Measurements from ENCODE around the gene ACTA1.

GRCh38 chr1:229390130-229390529 lies 43.8 kb downstream of the ACTA1 start:
- TF ChIP-seq CTCF (conservative IDR thresholded peaks at IDR 0.05; ENCODE audit: low read length) = no peak
- TF ChIP-seq EZH2phosphoT487 (IDR thresholded peaks at IDR 0.05; ENCODE audit: borderline replicate concordance, low read depth, low read length) = no peak

All from OCI-LY7 (cell line).